HepG2 (cell line): ENCODE data around the gene C5orf15. TPM values are rescaled to one million over a fixed set of nuclear protein-coding genes. Genes with fewer than 3 reads are reported as not detected.
A peak's percentile ranks its signal among the peaks of the same experiment; 100 is the strongest.

Source experiments
- ATAC-seq: fragments of 200-7000 bp; cut with Tn5 transposase; 3 replicates; pipeline ENCODE4 v1.9.1; 2020; ENCODE audit warnings: mild to moderate bottlenecking, moderate library complexity
- BruUV-seq: library from RNA; stranded (reverse); fragments of 400-500 nt; replicated peaks from 2 replicates; lab custom pipeline; 2021; lab: Mats Ljungman, UMichigan
- CTCF ChIA-PET: fragments of 300-600 bp; formaldehyde crosslinking; extraction: SDS; loops from one replicate; lab custom pipeline; 2021; ENCODE audit warnings: low total read pairs, inconsistent platforms, low intra/inter-chr PET ratio; lab: Yijun Ruan, JAX
- POLR2A ChIA-PET: fragments of 350-600 bp; sonication (Branson Sonifier 250); formaldehyde crosslinking; loops from one replicate; lab custom pipeline; 2020; ENCODE audit warnings: antibody characterized with exemption, inconsistent platforms; lab: Yijun Ruan, JAX
- DNase-seq: peaks from one replicate; pipeline ENCODE4 v3.0.0-alpha.2; 2015; ENCODE audit warnings: low spot score
- FAIRE-seq: peaks from 3 replicates; lab custom pipeline; 2011; peaks lifted over from hg19 to GRCh38; lab: Jason Lieb, UNC
- H2AFZ ChIP-seq: one replicate; pipeline ENCODE4 v1.6.1; 2011; ENCODE audit warnings: low read length, inconsistent platforms
- H3K27ac ChIP-seq: fragments of 300-600 bp; 3 replicates; pipeline ENCODE4 v1.8.0; 2011; ENCODE audit warnings: mixed run types, mild to moderate bottlenecking, mixed read lengths, low read length, inconsistent platforms; ENCODE audit not compliant: insufficient read depth; ENCODE audit errors: extremely low read length
- H3K27me3 ChIP-seq, 2 experiments: fragments of 200-600 bp in 1 of 2; 2 replicates in 1 of 2; 3 replicates in 1 of 2; pipeline versions ENCODE4 v1.6.0 to v1.8.0; 2011; ENCODE audit warnings: low read length in 2 of 2, mild to moderate bottlenecking in 2 of 2, moderate library complexity in 2 of 2, inconsistent platforms in 1 of 2; ENCODE audit not compliant: insufficient read depth in 2 of 2, control insufficient read depth in 1 of 2
- H3K36me3 ChIP-seq, 2 experiments: fragments of 200-600 bp in 1 of 2; replicated peaks in 1 of 2; 2 replicates in 1 of 2; 3 replicates in 1 of 2; pipeline versions ENCODE4 v1.5.1 to v1.8.0; 2011; ENCODE audit warnings: low read length in 2 of 2, inconsistent platforms in 1 of 2; ENCODE audit not compliant: insufficient read depth in 2 of 2, control insufficient read depth in 1 of 2
- H3K4me1 ChIP-seq: 2 replicates; pipeline ENCODE4 v1.5.1; 2012; ENCODE audit warnings: low read length, inconsistent platforms; ENCODE audit not compliant: insufficient read depth
- H3K4me2 ChIP-seq: 2 replicates; pipeline ENCODE4 v1.6.0; 2011; ENCODE audit warnings: low read depth, low read length, inconsistent platforms
- H3K4me3 ChIP-seq, 3 experiments: fragments of 200-600 bp in 1 of 3; sonication (generic), shearing (Covaris generic) in 1 of 3; replicated peaks in 1 of 3; 2 replicates each; pipeline ENCODE4 v1.5.1; 2011 to 2016; ENCODE audit warnings: low read length in 3 of 3, inconsistent platforms in 2 of 3, low read depth in 2 of 3, mild to moderate bottlenecking in 2 of 3, control low read depth in 1 of 3, mixed read lengths in 1 of 3; ENCODE audit not compliant: insufficient read depth in 1 of 3
- H3K79me2 ChIP-seq: one replicate; pipeline ENCODE4 v1.6.1; 2011; ENCODE audit warnings: low read length, inconsistent platforms; ENCODE audit not compliant: insufficient read depth
- H3K9ac ChIP-seq: 2 replicates; pipeline ENCODE4 v1.6.0; 2011; ENCODE audit warnings: mild to moderate bottlenecking, low read depth, low read length, inconsistent platforms; ENCODE audit not compliant: insufficient read depth
- H3K9me3 ChIP-seq: 2 replicates; pipeline ENCODE4 v1.5.1; 2012; ENCODE audit warnings: mild to moderate bottlenecking, low read length
- H4K20me1 ChIP-seq: 2 replicates; pipeline ENCODE4 v1.6.0; 2011; ENCODE audit warnings: inconsistent platforms, mild to moderate bottlenecking, low read length, moderate library complexity; ENCODE audit not compliant: insufficient read depth
- CEBPB ChIP-seq: IDR thresholded peaks from 2 replicates; pipeline ENCODE4 v1.6.1; 2011; ENCODE audit warnings: low read depth, low read length, improper control_type of control experiment, borderline replicate concordance
- CEBPG ChIP-seq: IDR thresholded peaks from 2 replicates; pipeline ENCODE4 v1.6.1; 2016
- IRF2 ChIP-seq: IDR thresholded peaks from 2 replicates; pipeline ENCODE4 v1.6.1; 2018; ENCODE audit warnings: missing genetic modification reagents, missing compliant biosample characterization
- KDM1A ChIP-seq: IDR thresholded peaks from 2 replicates; pipeline ENCODE4 v1.6.1; 2016; ENCODE audit warnings: missing compliant biosample characterization
- KDM6A ChIP-seq: IDR thresholded peaks from 2 replicates; pipeline ENCODE4 v1.6.1; 2016; ENCODE audit warnings: low read depth
- PHF8 ChIP-seq: sonication (generic); formaldehyde crosslinking; IDR thresholded peaks from 2 replicates; pipeline ENCODE4 v1.5.0; 2020; ENCODE audit warnings: missing genetic modification reagents
- THYN1 ChIP-seq: sonication (generic); formaldehyde crosslinking; IDR thresholded peaks from 2 replicates; pipeline ENCODE4 v1.8.1; 2023; ENCODE audit warnings: low read depth, mild to moderate bottlenecking, moderate library complexity, missing genetic modification reagents, borderline replicate concordance
- ZNF570 ChIP-seq: sonication (generic); formaldehyde crosslinking; IDR thresholded peaks from 2 replicates; pipeline ENCODE4 v1.4.0; 2020; ENCODE audit warnings: mild to moderate bottlenecking, missing genetic modification reagents, borderline replicate concordance
- ZNF576 ChIP-seq: sonication (generic); formaldehyde crosslinking; IDR thresholded peaks from 2 replicates; pipeline ENCODE4 v1.4.0; 2020; ENCODE audit warnings: mild to moderate bottlenecking, missing genetic modification reagents
- WGBS: methylation state at CpG from one replicate; pipeline ENCODE4 v1.1.6; 2017; ENCODE audit warnings: low lambda C conversion rate; 5-methylcytosine and 5-hydroxymethylcytosine counted together
- in situ Hi-C: cut with HindIII; loops from 2 replicates; pipeline ENCODE4 v1.10.0; 2017; ENCODE audit warnings: low pct_unique_long_range_greater_than_20kb; ENCODE audit not compliant: extremely low pct_ligation_motif_present
- intact Hi-C: fragments of 100-400 bp; cut with micrococcal nuclease; formaldehyde crosslinking; loops from one replicate; pipeline ENCODE4 v1.10.0; 2022; ENCODE audit not compliant: unreplicated experiment
- polyA plus RNA-seq, 8 experiments: library from polyadenylated mRNA; depleted of rRNA in 3 of 8; stranded (reverse) in 7 of 8; unstranded in 1 of 8; fragments of >200 nt; fragmentation: Illumina TruSeq in 4 of 8; extraction: Trizol in 4 of 8; gene quantifications; 2 replicates each; pipeline versions ENCODE4 v1.2.1 to v1.2.3, GENCODE V29; 2011 to 2016; ENCODE audit warnings: low read depth in 4 of 8, missing spikeins in 1 of 8, mixed read lengths in 1 of 8; ENCODE audit not compliant: insufficient read depth in 1 of 8
- total RNA-seq, 5 experiments: library from RNA; depleted of rRNA; stranded (reverse); fragments of >200 nt; fragmentation: Illumina TruSeq; extraction: Trizol; gene quantifications; 2 replicates each; pipeline ENCODE4 v1.2.3, GENCODE V29; 2016; ENCODE audit warnings: low read depth in 1 of 5
- TF ChIP-seq, protein P1 (sequence below): sonication (generic); formaldehyde crosslinking; IDR thresholded peaks from 2 replicates; pipeline ENCODE4 v1.4.0; 2020; ENCODE audit warnings: missing genetic modification reagents, borderline replicate concordance

Gene C5orf15
- total and polyA plus RNA-seq, 2 of the 13 experiments (the other 11 are each of a cell fraction or from before 2014, with no cell fraction given), result 58.5 to 82.7 TPM

DNA sequence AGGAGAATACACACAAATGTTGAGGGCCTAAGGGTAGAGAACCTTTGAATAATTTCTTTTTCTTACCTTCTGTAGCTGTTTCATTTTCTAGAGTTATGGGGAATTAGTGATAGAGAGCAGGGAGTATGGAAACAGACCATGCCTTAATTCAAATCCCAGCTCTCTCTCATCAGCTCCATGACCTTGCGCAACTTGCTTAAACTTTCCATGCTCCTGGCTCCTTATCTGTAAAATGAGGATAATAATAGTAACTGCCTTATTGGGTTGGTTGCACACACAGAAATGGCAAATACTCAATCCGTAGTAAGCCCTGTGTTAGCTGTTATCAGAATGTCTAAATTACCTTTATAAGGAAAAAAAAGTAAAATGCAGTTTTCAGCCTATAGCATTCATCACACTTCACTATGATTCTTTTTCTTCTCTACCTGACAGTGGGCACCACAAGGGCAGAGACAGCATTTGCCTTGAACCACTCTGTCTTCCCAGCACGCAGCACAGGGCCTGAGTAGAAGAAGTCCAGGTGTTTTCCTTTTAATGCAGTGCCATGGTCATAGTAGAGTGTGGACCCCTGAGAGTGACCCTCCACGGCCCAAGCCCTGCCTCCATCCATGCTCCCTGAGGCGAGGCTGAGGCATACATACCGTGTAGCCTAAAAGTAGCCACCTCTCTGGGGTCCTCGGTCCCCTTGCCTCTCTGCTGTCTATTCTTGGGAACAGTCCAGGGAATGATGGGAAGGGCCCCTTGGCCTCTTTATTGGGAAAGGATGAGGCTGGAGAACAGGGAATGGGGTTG lies 17.4 kb downstream of the C5orf15 start:
- Histone ChIP-seq H3K27ac (no peak overlapping the region), H3K9me3 (no peaks in the 10 kb centered on the region), H3K4me3 (no peak overlapping the region), H3K79me2 (no peaks in the 10 kb centered on the region), H3K4me1 (peaks cover 11% of the 10 kb centered on the region), H2AFZ (no peak overlapping the region), H3K9ac (no peak overlapping the region), H3K27me3 (0 out of 5 replicates have a peak, but pooled peaks cover 0 to 9% of the 10 kb centered on the region in 2 experiments), H3K4me2 (no peak overlapping the region), H4K20me1 (no peaks in the 10 kb centered on the region), H3K36me3 (peaks cover 2 to 7% of the 10 kb centered on the region in 2 experiments; a peak in 2 of 5 replicates)
- TF ChIP-seq KDM1A (no peak), THYN1 (CRISPR knock-in tag) (no peak), CEBPG (CRISPR knock-in tag) (peak; percentile 58), IRF2 (CRISPR knock-in tag) (no peak), KDM6A (CRISPR knock-in tag) (no peak), CEBPB (peak; percentile 72; the same call in 1 of the 2 replicates), ZNF570 (CRISPR knock-in tag) (no peak), PHF8 (no peak), ZNF576 (CRISPR knock-in tag) (no peak)
- TF ChIP-seq, protein P1, sequence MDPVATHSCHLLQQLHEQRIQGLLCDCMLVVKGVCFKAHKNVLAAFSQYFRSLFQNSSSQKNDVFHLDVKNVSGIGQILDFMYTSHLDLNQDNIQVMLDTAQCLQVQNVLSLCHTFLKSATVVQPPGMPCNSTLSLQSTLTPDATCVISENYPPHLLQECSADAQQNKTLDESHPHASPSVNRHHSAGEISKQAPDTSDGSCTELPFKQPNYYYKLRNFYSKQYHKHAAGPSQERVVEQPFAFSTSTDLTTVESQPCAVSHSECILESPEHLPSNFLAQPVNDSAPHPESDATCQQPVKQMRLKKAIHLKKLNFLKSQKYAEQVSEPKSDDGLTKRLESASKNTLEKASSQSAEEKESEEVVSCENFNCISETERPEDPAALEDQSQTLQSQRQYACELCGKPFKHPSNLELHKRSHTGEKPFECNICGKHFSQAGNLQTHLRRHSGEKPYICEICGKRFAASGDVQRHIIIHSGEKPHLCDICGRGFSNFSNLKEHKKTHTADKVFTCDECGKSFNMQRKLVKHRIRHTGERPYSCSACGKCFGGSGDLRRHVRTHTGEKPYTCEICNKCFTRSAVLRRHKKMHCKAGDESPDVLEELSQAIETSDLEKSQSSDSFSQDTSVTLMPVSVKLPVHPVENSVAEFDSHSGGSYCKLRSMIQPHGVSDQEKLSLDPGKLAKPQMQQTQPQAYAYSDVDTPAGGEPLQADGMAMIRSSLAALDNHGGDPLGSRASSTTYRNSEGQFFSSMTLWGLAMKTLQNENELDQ (CRISPR knock-in tag), result no peak
- no peak for ATAC-seq
- BruUV-seq, result no TSS peak
- intact Hi-C loops, result no loop called here
- no peak for DNase-seq
- no peak for FAIRE-seq
- POLR2A ChIA-PET, result no interaction called here
- CTCF ChIA-PET, result no interaction called here
- whole genome bisulfite sequencing, result 66% methylated on average over 7 of the region's 7 CpGs
- in situ Hi-C loops, result no loop called here
